Measurements from ENCODE around the gene NDUFB7.

NDUFB7 gene

DNA sequence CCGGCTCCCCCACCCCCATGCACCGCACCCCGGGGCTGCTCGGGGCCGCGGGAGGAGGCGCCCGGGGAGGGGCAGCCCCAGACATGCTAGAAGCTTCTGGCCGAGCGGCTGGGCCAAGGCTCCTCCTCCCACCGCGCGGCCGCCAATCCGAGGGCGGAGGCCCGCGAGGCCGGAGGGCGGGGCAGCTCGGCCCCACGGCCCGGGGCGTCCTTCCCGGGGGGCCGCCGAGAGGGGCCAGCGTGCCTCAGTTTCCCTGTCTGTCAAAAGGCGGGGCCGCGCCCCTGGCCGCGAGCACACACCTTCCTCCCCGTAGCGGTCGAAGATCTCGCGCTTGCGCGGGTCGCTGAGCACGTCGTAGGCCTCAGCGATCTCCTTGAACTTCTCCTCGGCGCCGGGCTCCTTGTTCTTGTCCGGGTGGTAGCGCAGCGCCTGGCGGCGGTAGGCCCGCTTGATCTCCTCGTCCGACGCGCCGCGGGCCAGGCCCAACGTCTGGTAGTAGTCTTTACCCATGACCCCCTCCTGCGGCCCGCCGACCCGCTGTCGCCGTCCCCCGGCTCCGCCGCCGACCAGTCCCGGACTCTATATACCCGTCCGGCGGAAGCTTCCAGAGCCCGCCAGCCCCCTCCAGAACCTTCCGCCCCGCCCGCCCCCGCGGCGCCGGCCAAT lies 53.9 kb downstream of the NDUFB7 start, which contains the start of gene DNAJB1:
Gene DNAJB1 (minus strand): TSS at position 558 of the 666 bp plus-strand sequence. CDS start 48 bp downstream, at position 510.
- TF ChIP-seq GATA3 (IDR thresholded peaks at IDR 0.05; ENCODE audit: low read depth, low read length) (no peak), GATA2 (IDR thresholded peaks at IDR 0.05; ENCODE audit: low read depth, low read length) (peak; percentile 10; the same call in 1 of the 2 replicates)

DNA sequence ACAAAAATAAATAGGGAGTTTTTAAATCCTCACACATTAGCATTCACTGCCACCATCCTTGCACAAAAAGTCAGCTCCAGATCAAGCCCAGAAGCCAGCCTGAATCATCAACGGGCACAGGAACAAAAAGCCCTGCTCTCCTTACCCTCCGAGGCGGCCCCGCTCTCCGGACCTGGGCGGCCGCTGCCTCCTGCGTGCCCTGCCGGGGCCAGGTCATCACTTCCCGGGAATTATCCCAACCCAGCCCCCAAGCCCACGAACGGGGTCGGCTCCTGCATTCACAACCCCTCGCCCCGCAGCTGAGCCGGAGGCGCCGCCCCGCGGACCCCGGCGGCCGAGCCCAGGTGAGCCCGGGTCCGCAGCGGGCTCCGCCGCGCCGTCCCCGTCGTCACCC lies 54.4 kb downstream of the NDUFB7 start:
- no peak for TF ChIP-seq GATA2 (IDR thresholded peaks at IDR 0.05; ENCODE audit: low read depth, low read length)
- no peak for TF ChIP-seq GATA3 (IDR thresholded peaks at IDR 0.05; ENCODE audit: low read depth, low read length)

DNA sequence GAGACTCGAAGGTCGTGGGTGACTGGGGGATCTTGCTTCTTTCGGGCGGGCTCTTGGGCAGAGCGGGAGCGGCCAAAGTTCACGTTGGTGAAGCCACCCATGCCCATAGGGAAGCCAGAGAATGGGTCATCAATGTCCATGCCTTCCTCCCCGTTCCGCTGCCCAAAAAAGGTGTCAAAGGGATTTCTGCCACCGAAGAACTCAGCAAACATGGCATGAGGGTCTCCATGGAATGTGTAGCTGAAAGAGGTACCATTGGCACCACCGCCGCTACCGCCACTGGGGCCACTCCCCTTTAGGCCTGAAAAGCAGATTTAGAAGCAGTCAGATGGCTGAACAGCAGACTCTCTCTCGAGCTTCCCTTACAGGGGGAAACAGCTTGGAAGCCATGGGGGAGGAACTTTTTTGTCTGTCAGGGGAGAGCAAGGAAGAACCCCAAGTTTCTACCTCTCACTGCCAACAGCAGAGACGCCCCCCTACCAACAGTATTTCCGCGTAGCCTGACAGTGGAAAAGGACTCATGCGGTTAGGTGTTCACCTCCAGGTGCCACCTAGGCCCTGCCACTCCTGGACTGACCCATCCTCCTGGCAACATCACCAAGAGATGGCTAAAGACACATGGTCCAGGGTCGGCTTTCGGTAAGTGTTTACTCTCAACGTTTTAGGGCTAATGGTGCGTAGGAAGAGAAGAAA lies 55.0 kb downstream of the NDUFB7 start:
- TF ChIP-seq GATA3 (IDR thresholded peaks at IDR 0.05; ENCODE audit: low read depth, low read length), result no peak
- TF ChIP-seq GATA2 (IDR thresholded peaks at IDR 0.05; ENCODE audit: low read depth, low read length), result no peak

All from SH-SY5Y (cell line).